DMS153 treated with DMSO at 0.1 percent for 48 hours (cell line): Measurements from ENCODE around the gene BRD9.
A peak's percentile ranks its signal among the peaks of the same experiment; 100 is the strongest.

Experiments used
- DNase-seq: peaks from one replicate; lab custom pipeline; 2025; ENCODE audit not compliant: unreplicated experiment; lab: John Stamatoyannopoulos, UW

BRD9 gene

GRCh38 chr5:905139-905642, 12.6 kb upstream of the BRD9 start:
- DNase-seq = no peak

- no peak for DNase-seq
Measured at GRCh38 chr5:903756-904096, 11.1 kb upstream of the BRD9 start.

- no peak for DNase-seq
Measured at GRCh38 chr5:902129-902916, 9.7 kb upstream of the BRD9 start.

- no peak for DNase-seq
Measured at GRCh38 chr5:900781-901180, 8.2 kb upstream of the BRD9 start.

GRCh38 chr5:893711-894110, 1.1 kb upstream of the BRD9 start:
- no peak for DNase-seq

- DNase-seq = no peak
Measured at GRCh38 chr5:893137-893506, 521 bp upstream of the BRD9 start.

GRCh38 chr5:891837-892393, 686 bp downstream of the BRD9 start:
- DNase-seq = no peak

- DNase-seq = no peak
Measured at GRCh38 chr5:891117-891836, 1.3 kb downstream of the BRD9 start.

GRCh38 chr5:889075-889710, 3.4 kb downstream of the BRD9 start:
- DNase-seq = no peak

- DNase-seq = no peak
Measured at GRCh38 chr5:888638-889035, 4.0 kb downstream of the BRD9 start.

- no peak for DNase-seq
Measured at GRCh38 chr5:887947-888637, 4.5 kb downstream of the BRD9 start.

- no peak for DNase-seq
Measured at GRCh38 chr5:886716-887325, 5.8 kb downstream of the BRD9 start.

- DNase-seq = no peak
Measured at GRCh38 chr5:886036-886435, 6.6 kb downstream of the BRD9 start.

GRCh38 chr5:885529-885928, 7.1 kb downstream of the BRD9 start:
- DNase-seq = peak; percentile 19

- DNase-seq = no peak
Measured at GRCh38 chr5:885127-885442, 7.5 kb downstream of the BRD9 start.

- no peak for DNase-seq
Measured at GRCh38 chr5:884345-885126, 8.1 kb downstream of the BRD9 start.

- DNase-seq = no peak
Measured at GRCh38 chr5:883475-884181, 9.0 kb downstream of the BRD9 start.

- DNase-seq = no peak
Measured at GRCh38 chr5:882253-883183, 10.1 kb downstream of the BRD9 start.
